Skeletal muscle tissue (tissue), 4 donors: ENCODE data around the gene UBE2V1. TPM values are rescaled to one million over a fixed set of nuclear protein-coding genes. Genes with fewer than 3 reads are reported as not detected.

Experiments used
- H3K27ac ChIP-seq: one replicate; pipeline ENCODE4 v1.7.0; 2013; ENCODE audit warnings: mild to moderate bottlenecking, low read depth, low read length, inconsistent platforms
- H3K27me3 ChIP-seq, 3 donors: one replicate each; pipeline ENCODE4 v1.7.0; 2013; ENCODE audit warnings: low read length in 3 of 3; ENCODE audit not compliant: control insufficient read depth in 3 of 3, insufficient read depth in 3 of 3
- H3K36me3 ChIP-seq, 3 donors: one replicate each; pipeline ENCODE4 v1.7.0; 2013; ENCODE audit warnings: low read length in 3 of 3; ENCODE audit not compliant: control insufficient read depth in 3 of 3, insufficient read depth in 3 of 3
- H3K4me1 ChIP-seq, 3 donors: one replicate each; pipeline ENCODE4 v1.7.0; 2013; ENCODE audit warnings: low read length in 3 of 3, mild to moderate bottlenecking in 3 of 3; ENCODE audit not compliant: control insufficient read depth in 3 of 3, insufficient read depth in 3 of 3
- H3K4me3 ChIP-seq, 3 donors: one replicate each; pipeline ENCODE4 v1.7.0; 2013; ENCODE audit warnings: low read length in 3 of 3
- H3K9ac ChIP-seq, 3 donors: one replicate each; pipeline ENCODE4 v1.7.0; 2013; ENCODE audit warnings: low read length in 3 of 3, mild to moderate bottlenecking in 3 of 3, moderate library complexity in 2 of 3, low read depth in 1 of 3
- H3K9me3 ChIP-seq, 3 donors: one replicate each; pipeline ENCODE4 v1.7.0; 2013; ENCODE audit warnings: low read length in 3 of 3; ENCODE audit not compliant: control insufficient read depth in 3 of 3
- total RNA-seq: library from RNA; depleted of rRNA; stranded (reverse); fragments of >200 nt; gene quantifications from one replicate; pipeline ENCODE4 v1.2.3, GENCODE V29; 2014
- donor health status: Osteomylitis.

Gene UBE2V1
- total RNA-seq, 1 donor from 2014 or later: 36.5 TPM

GRCh38 chr20:50053362-50054230 is 59.4 kb downstream of the UBE2V1 start:
- H3K36me3 ChIP-seq: no peaks in the 10 kb centered on the region
- H3K4me1 ChIP-seq: peaks cover 0 to 9% (median 3%) of the 10 kb centered on the region in 3 donors
- no peak overlapping the region for H3K4me3 ChIP-seq
- H3K9me3 ChIP-seq: no peaks in the 10 kb centered on the region
- H3K27ac ChIP-seq: no peak overlapping the region
- H3K27me3 ChIP-seq: peaks cover 0 to 6% (median 3%) of the 10 kb centered on the region in 3 donors
- H3K9ac ChIP-seq: no peak overlapping the region

- Histone ChIP-seq H3K9me3 (no peaks in the 10 kb centered on the region), H3K36me3 (no peaks in the 10 kb centered on the region), H3K4me3 (no peak overlapping the region), H3K9ac (no peak overlapping the region), H3K27me3 (peaks cover 0 to 6% (median 3%) of the 10 kb centered on the region in 3 donors), H3K4me1 (peaks cover 4 to 13% (median 6%) of the 10 kb centered on the region in 3 donors), H3K27ac (no peak overlapping the region)
These were observed 60.2 kb downstream of the UBE2V1 start for GRCh38 chr20:50052550-50053361.

GRCh38 chr20:50050660-50051308 is 62.2 kb downstream of the UBE2V1 start:
- Histone ChIP-seq H3K4me3 (no peak overlapping the region), H3K27me3 (peaks cover 0 to 3% (median 3%) of the 10 kb centered on the region in 3 donors), H3K4me1 (peaks cover 11 to 21% (median 16%) of the 10 kb centered on the region in 3 donors), H3K36me3 (no peaks in the 10 kb centered on the region), H3K9ac (no peak overlapping the region), H3K9me3 (no peaks in the 10 kb centered on the region), H3K27ac (no peak overlapping the region)

GRCh38 chr20:50050214-50050613 is 62.7 kb downstream of the UBE2V1 start:
- Histone ChIP-seq H3K9ac (no peak overlapping the region), H3K27ac (no peak overlapping the region), H3K27me3 (peaks cover 0 to 3% (median 3%) of the 10 kb centered on the region in 3 donors), H3K36me3 (no peaks in the 10 kb centered on the region), H3K4me1 (peaks cover 11 to 19% (median 15%) of the 10 kb centered on the region in 3 donors), H3K9me3 (no peaks in the 10 kb centered on the region), H3K4me3 (no peak overlapping the region)

GRCh38 chr20:50049442-50050026 is 63.4 kb downstream of the UBE2V1 start:
- Histone ChIP-seq H3K9ac (no peak overlapping the region), H3K27me3 (peaks cover 0 to 3% (median under 1%) of the 10 kb centered on the region in 3 donors), H3K9me3 (no peaks in the 10 kb centered on the region), H3K4me1 (peaks cover 11 to 14% (median 13%) of the 10 kb centered on the region in 3 donors), H3K27ac (no peak overlapping the region), H3K36me3 (no peaks in the 10 kb centered on the region), H3K4me3 (no peak overlapping the region)

- peak overlapping the region; percentile 2 for H3K27ac ChIP-seq
- no peaks in the 10 kb centered on the region for H3K36me3 ChIP-seq
- H3K4me1 ChIP-seq: peaks cover 11 to 14% (median 13%) of the 10 kb centered on the region in 3 donors
- H3K4me3 ChIP-seq: no peak overlapping the region
- no peaks in the 10 kb centered on the region for H3K27me3 ChIP-seq
- H3K9ac ChIP-seq: no peak overlapping the region
- H3K9me3 ChIP-seq: no peaks in the 10 kb centered on the region
These were observed 64.4 kb downstream of the UBE2V1 start for GRCh38 chr20:50048420-50049166.

- H3K9me3 ChIP-seq: no peaks in the 10 kb centered on the region
- H3K36me3 ChIP-seq: no peaks in the 10 kb centered on the region
- no peaks in the 10 kb centered on the region for H3K27me3 ChIP-seq
- no peak overlapping the region for H3K4me3 ChIP-seq
- peaks cover 11 to 13% (median 11%) of the 10 kb centered on the region in 3 donors for H3K4me1 ChIP-seq
- no peak overlapping the region for H3K27ac ChIP-seq
- no peak overlapping the region for H3K9ac ChIP-seq
These were observed 68.5 kb downstream of the UBE2V1 start for GRCh38 chr20:50044353-50044960.

- Histone ChIP-seq H3K9me3 (no peaks in the 10 kb centered on the region), H3K4me1 (peaks cover 11 to 13% (median 11%) of the 10 kb centered on the region in 3 donors)
These were observed 69.2 kb downstream of the UBE2V1 start for GRCh38 chr20:50043573-50044352.

More at GRCh38 chr20:50043573-50044352, 69.2 kb downstream of the UBE2V1 start:
- Histone ChIP-seq H3K27ac (no peak overlapping the region), H3K36me3 (no peaks in the 10 kb centered on the region), H3K4me3 (no peak overlapping the region), H3K9ac (no peak overlapping the region), H3K27me3 (no peaks in the 10 kb centered on the region)
